Suprapubic skin (tissue), 4 donors: ENCODE results near the gene STK10. TPM values are rescaled to one million over a fixed set of nuclear protein-coding genes. Genes with fewer than 3 reads are reported as not detected.

ENCODE experiments used
- DNase-seq, 2 donors: peaks; one replicate each; pipeline ENCODE4 v3.0.0-alpha.2; 2019; ENCODE audit warnings: low spot score in 2 of 2
- H3K27ac ChIP-seq: fragments of 200-600 bp; sonication (generic); one replicate; pipeline ENCODE4 v1.5.1; 2019
- H3K27me3 ChIP-seq: fragments of 200-600 bp; sonication (generic); one replicate; pipeline ENCODE4 v1.5.1; 2019
- H3K36me3 ChIP-seq: fragments of 200-600 bp; sonication (generic); one replicate; pipeline ENCODE4 v1.5.1; 2019
- H3K4me1 ChIP-seq: fragments of 200-600 bp; sonication (generic); one replicate; pipeline ENCODE4 v1.5.1; 2019
- H3K4me3 ChIP-seq: fragments of 200-600 bp; sonication (generic); one replicate; pipeline ENCODE4 v1.5.1; 2019; ENCODE audit warnings: mild to moderate bottlenecking
- H3K9me3 ChIP-seq: fragments of 200-600 bp; sonication (generic); one replicate; pipeline ENCODE4 v1.5.1; 2019
- CTCF ChIP-seq, 2 donors: fragments of 200-600 bp in 1 of 2; fragments of 450-650 bp in 1 of 2; sonication (generic) in 1 of 2; IDR thresholded peaks; one replicate each; pipeline ENCODE4 v1.5.1; 2016 to 2019; ENCODE audit warnings: antibody characterized with exemption in 2 of 2, mild to moderate bottlenecking in 1 of 2, moderate library complexity in 1 of 2
- EP300 ChIP-seq: sonication (generic); formaldehyde crosslinking; IDR thresholded peaks from one replicate; pipeline ENCODE4 v1.6.1; 2017; ENCODE audit warnings: antibody characterized with exemption
- POLR2A ChIP-seq, 2 donors: fragments of 450-650 bp; IDR thresholded peaks; one replicate each; pipeline ENCODE4 v1.6.1; 2017; ENCODE audit warnings: antibody characterized with exemption in 2 of 2, mild to moderate bottlenecking in 2 of 2, moderate library complexity in 2 of 2
- POLR2AphosphoS5 ChIP-seq, 3 donors: sonication (generic); formaldehyde crosslinking; IDR thresholded peaks; one replicate each; pipeline ENCODE4 v1.6.1; 2017; ENCODE audit warnings: antibody characterized with exemption in 3 of 3
- WGBS: methylation state at CpG from one replicate; pipeline ENCODE4 v1.1.5; 2018; 5-methylcytosine and 5-hydroxymethylcytosine counted together
- total RNA-seq, 4 donors: library from RNA; depleted of rRNA; stranded (reverse); fragments of >200 nt; gene quantifications; one replicate each; pipeline ENCODE4 v1.1.0, GENCODE V29; 2016

The STK10 gene
- total RNA-seq, 4 donors from 2014 or later = 29.0 to 49.6 (median 36.9) TPM

GRCh38 chr5:172165465-172165864, 22.6 kb downstream of the STK10 start:
- no peaks in the 10 kb centered on the region for H3K36me3 ChIP-seq
- no peaks in the 10 kb centered on the region for H3K27me3 ChIP-seq
- no peak for DNase-seq
- H3K4me1 ChIP-seq = peaks cover 38% of the 10 kb centered on the region
- no peak overlapping the region for H3K27ac ChIP-seq
- 96% methylated on average over 7 of the region's 7 CpGs for WGBS
- TF ChIP-seq CTCF (IDR thresholded peaks at IDR 0.05) (no peak), EP300 (no peak), POLR2A (IDR thresholded peaks at IDR 0.05) (no peak)
- no peaks in the 10 kb centered on the region for H3K9me3 ChIP-seq
- H3K4me3 ChIP-seq = no peak overlapping the region

GRCh38 chr5:172164769-172165212, 23.2 kb downstream of the STK10 start:
- no peak overlapping the region for H3K4me3 ChIP-seq
- 54% methylated on average over 10 of the region's 13 CpGs for WGBS
- H3K36me3 ChIP-seq = no peaks in the 10 kb centered on the region
- no peaks in the 10 kb centered on the region for H3K27me3 ChIP-seq
- no peak for TF ChIP-seq POLR2AphosphoS5 (IDR thresholded peaks at IDR 0.05)
- TF ChIP-seq EP300 = no peak
- TF ChIP-seq POLR2A (IDR thresholded peaks at IDR 0.05) = no peak
- no peak for TF ChIP-seq CTCF (IDR thresholded peaks at IDR 0.05)
- no peak for DNase-seq
- H3K9me3 ChIP-seq = no peaks in the 10 kb centered on the region
- no peak overlapping the region for H3K27ac ChIP-seq
- peaks cover 35% of the 10 kb centered on the region for H3K4me1 ChIP-seq

- H3K27me3 ChIP-seq = no peaks in the 10 kb centered on the region
- H3K27ac ChIP-seq = no peak overlapping the region
- no peaks in the 10 kb centered on the region for H3K9me3 ChIP-seq
- 35% methylated on average over 4 of the region's 4 CpGs for WGBS
- no peak for DNase-seq
- no peaks in the 10 kb centered on the region for H3K36me3 ChIP-seq
- TF ChIP-seq CTCF (IDR thresholded peaks at IDR 0.05) (no peak), POLR2AphosphoS5 (IDR thresholded peaks at IDR 0.05) (no peak), POLR2A (IDR thresholded peaks at IDR 0.05) (no peak), EP300 (no peak)
- no peak overlapping the region for H3K4me3 ChIP-seq
- peaks cover 29% of the 10 kb centered on the region for H3K4me1 ChIP-seq
Measured at GRCh38 chr5:172163346-172163745, 24.7 kb downstream of the STK10 start.

GRCh38 chr5:172162987-172163343, 25.1 kb downstream of the STK10 start:
- no peak for TF ChIP-seq EP300
- no peak for TF ChIP-seq POLR2AphosphoS5 (IDR thresholded peaks at IDR 0.05)
- Histone ChIP-seq H3K36me3 (no peaks in the 10 kb centered on the region), H3K27me3 (no peaks in the 10 kb centered on the region), H3K9me3 (no peaks in the 10 kb centered on the region), H3K4me3 (no peak overlapping the region), H3K4me1 (peaks cover 25% of the 10 kb centered on the region), H3K27ac (no peak overlapping the region)
- WGBS = 72% methylated on average over 5 of the region's 5 CpGs
- no peak for DNase-seq

GRCh38 chr5:172162323-172162986, 25.6 kb downstream of the STK10 start:
- Histone ChIP-seq H3K27me3 (no peaks in the 10 kb centered on the region), H3K27ac (no peak overlapping the region), H3K4me3 (no peak overlapping the region), H3K9me3 (no peaks in the 10 kb centered on the region), H3K4me1 (peaks cover 21% of the 10 kb centered on the region), H3K36me3 (no peaks in the 10 kb centered on the region)
- 95% methylated on average over 5 of the region's 5 CpGs for WGBS
- TF ChIP-seq POLR2AphosphoS5 (IDR thresholded peaks at IDR 0.05) (no peak), EP300 (no peak), CTCF (IDR thresholded peaks at IDR 0.05) (no peak), POLR2A (IDR thresholded peaks at IDR 0.05) (no peak)
- no peak for DNase-seq

- H3K9me3 ChIP-seq = no peaks in the 10 kb centered on the region
- no peak overlapping the region for H3K4me3 ChIP-seq
- no peak for DNase-seq
- WGBS = 71% methylated on average over 9 of the region's 9 CpGs
- no peak overlapping the region for H3K27ac ChIP-seq
- H3K36me3 ChIP-seq = no peaks in the 10 kb centered on the region
- TF ChIP-seq POLR2AphosphoS5 (IDR thresholded peaks at IDR 0.05) = no peak
- TF ChIP-seq CTCF (IDR thresholded peaks at IDR 0.05) = no peak
- TF ChIP-seq POLR2A (IDR thresholded peaks at IDR 0.05) = no peak
- TF ChIP-seq EP300 = no peak
- no peaks in the 10 kb centered on the region for H3K27me3 ChIP-seq
- H3K4me1 ChIP-seq = peaks cover 19% of the 10 kb centered on the region
Measured at GRCh38 chr5:172160506-172160905, 27.5 kb downstream of the STK10 start.
